ENCODE results near the gene NR2F1-AS1.

The NR2F1-AS1 gene

DNA sequence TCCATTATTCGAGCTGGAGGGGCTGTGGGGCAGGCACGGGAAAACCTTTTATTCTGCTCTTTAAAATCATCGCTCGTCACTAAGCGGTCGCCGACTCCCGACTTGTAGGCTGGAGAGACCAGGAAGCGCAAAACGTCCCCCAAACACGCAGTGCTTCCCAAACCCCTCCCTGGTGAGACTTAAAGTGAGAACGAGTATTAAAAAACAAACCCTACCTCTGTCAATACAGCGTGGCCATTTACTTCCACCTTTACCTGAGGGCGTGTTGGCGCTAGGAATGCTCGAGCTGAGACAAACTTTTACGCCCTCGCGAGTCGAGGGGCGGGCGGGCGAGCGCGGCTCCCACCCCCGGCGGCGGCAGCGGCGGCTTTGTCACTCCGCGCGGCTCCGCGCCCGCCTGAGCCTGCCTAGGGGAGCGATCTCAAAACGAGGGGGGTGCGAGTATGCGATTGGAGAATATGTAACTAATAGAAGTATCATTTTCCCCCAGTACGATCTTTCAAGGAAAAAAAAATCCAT is at the start of gene NR2F1-AS1:
NR2F1-AS1 (minus strand) TSS at position 293 of the 519 bp plus-strand sequence.
- DNase-seq (ENCODE audit: low read depth in 2 of 2), result no peak

DNA sequence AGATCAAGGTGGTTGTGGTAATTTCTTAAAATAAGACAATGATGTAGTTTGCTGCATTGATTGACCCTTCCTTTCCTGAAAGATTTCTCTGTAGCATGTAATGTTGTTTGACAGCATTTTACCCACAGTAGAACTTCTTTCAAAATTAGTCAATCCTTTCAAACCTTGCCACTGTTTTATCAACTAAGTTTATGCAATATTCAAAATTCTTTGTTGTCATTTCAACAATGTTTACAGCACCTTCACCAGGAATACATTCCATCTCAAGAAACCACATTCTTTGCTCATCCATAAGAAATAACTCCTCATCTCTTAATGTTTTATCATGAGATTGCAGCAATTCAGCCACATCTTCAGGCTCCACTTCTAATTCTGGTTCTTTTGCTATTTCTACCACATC is 45.8 kb upstream of the NR2F1-AS1 start:
- no peak for DNase-seq (ENCODE audit: low read depth in 2 of 2)

DNA sequence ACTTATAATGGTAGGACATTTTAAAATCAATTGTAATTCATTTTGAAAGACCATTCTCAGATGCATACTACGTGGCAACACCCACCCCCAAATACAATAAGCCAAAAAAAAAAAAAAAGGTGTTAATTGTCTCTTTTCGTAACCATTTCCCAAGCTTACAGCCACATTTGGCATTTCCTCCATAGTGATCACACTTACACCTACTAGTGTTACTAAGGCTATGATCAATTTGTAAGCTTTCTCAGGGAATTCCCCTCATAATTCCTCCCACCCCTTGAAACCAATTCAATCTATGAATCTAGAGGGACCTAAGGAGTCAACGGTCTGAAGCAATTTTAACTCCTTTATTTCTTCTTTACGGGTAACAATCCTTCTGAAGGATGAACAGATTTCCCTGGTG is 42.1 kb upstream of the NR2F1-AS1 start:
- no peak for DNase-seq (ENCODE audit: low read depth in 2 of 2)

DNA sequence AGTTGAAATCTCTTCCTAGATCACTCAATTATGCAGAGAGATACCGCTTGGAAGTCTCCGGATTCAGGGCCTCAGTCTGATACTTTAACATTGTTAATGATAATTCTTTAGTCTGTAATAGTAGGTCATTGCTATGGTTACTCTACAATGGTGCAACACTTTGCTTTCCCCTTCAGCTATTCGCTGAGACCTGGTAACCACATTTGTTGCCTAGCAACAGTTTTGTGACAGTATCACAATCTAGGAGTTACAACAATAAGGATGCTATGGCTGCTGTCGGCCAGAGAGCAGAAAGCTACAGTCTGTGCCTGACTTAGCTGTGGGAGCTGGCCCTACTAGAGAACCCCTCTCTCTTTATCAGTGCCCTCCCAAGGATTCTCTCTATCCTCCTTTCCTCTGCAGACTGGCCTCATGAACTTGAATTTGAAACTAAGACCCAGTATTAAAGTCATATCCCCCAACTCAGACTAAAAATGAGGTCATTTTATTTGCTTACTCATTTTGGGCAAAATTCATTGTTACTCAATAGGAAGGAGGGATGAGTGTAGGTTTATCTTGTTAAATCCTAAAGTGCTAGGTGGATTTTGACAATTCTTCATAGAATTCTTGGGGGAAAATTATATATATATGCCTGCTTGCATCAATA is 41.3 kb upstream of the NR2F1-AS1 start:
- no peak for DNase-seq (ENCODE audit: low read depth in 2 of 2)

DNA sequence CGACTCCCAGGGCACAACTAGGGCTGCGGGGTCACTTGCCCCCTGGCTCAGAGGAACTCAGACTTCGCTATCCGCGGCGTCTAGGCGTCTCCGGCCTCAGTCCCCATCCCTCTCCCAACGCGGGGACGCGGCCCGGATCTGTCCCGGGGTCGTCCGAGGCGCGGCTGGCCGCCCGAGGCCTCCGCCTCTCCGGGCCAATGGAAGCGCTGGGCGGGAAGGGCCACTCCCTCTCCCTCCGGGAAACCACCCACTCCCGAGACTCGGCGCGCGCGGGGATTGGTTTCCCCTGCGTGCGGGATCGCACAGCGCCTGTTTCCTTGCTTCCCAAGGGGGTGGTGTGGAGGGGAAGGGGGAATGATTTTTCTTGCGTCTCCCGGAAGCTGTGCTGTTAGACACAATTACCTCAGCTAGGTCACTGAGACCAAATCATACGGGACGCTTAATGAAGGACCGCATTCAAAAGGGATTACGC is 40.3 kb upstream of the NR2F1-AS1 start:
- DNase-seq (ENCODE audit: low read depth in 2 of 2), result no peak

DNA sequence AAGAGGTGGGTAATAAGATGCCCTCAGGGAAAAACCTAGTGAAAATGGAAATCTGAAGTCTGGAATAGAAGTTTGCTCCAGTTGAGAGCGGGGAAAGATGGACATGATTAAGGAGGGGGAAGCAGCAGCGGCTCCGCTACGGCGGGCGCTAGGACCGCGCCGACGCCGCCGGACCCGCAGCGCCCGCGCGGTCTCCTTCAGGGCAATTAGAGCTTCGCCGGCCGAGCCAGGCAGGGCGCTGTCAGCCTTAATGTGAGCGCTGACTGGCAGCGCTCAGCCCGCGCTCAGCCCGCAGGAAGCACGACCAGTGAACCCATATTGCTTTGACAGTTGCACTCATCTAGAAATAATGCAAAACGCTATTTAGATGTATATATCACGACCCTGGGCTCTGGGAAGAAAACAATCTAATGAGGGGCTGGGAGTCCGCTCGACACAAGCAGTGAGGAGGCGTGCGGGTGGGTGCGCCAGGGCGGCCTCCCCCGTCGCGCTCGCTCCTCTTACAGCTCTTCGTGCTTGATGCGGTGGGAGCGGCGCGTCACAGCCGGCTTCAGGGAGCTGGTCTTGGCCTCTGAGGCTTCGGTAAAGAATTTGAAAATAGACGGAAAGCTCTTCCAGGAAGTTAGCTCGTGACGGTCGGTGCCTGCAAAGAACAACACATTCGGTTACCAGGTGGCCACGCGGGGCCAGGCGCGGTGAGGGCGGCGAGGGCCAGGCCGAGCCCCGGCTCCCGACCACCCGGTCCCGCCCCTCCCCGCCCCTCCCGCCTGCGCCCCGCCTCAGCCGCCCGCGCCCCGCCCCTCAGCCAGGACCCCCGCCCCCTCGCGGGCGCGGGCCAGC is 39.7 kb upstream of the NR2F1-AS1 start:
- DNase-seq (ENCODE audit: low read depth in 2 of 2), result peak in 1 of 2 donors; percentile 22

DNA sequence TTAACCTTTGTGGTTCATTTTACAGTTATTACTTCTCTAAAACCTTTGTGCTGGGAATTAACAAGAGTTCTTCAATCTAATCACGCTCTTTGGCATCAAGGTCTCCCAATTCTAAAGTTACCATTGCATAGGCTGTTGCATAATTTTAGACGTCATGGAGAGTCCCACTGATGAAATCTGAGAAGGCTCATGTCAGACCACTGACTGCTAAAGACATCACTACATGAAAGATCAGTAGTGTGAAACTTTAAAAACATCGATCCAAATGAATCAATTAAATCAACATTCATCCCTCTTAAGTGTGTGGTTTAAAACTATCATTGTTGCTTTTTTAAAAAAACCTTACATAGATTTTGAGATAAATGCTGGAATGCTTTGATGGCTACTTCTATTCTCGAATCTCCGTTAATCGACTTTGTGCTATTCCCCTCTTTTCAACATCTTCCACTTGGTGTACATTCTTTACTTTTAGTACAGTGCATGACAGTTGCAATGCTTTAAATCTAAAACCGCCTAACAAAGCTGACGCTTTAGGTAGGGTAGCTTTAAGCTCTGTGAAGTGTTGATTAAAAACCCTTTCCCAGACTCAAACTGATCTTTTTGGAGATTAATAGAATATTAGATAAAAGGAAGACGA is 35.6 kb upstream of the NR2F1-AS1 start:
- no peak for DNase-seq (ENCODE audit: low read depth in 2 of 2)

DNA sequence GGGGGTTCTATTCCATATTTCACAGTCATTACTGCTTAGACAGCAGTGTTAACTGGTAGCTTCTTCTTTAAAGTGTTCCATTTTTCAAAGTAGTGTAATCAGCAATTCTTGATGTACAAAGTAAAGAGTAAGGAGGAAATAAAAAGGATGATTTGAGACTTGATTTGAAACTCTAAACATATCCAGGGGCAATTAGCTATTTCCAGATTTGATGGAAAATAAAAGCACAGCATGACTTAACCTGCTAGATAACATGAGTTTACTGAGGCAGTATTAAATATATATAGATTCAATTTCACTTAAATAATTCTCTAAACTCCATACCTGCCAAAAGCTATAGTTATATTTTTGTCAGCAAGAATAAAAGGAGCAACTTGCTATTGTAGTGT is 31.8 kb upstream of the NR2F1-AS1 start:
- DNase-seq (ENCODE audit: low read depth in 2 of 2), result no peak

DNA sequence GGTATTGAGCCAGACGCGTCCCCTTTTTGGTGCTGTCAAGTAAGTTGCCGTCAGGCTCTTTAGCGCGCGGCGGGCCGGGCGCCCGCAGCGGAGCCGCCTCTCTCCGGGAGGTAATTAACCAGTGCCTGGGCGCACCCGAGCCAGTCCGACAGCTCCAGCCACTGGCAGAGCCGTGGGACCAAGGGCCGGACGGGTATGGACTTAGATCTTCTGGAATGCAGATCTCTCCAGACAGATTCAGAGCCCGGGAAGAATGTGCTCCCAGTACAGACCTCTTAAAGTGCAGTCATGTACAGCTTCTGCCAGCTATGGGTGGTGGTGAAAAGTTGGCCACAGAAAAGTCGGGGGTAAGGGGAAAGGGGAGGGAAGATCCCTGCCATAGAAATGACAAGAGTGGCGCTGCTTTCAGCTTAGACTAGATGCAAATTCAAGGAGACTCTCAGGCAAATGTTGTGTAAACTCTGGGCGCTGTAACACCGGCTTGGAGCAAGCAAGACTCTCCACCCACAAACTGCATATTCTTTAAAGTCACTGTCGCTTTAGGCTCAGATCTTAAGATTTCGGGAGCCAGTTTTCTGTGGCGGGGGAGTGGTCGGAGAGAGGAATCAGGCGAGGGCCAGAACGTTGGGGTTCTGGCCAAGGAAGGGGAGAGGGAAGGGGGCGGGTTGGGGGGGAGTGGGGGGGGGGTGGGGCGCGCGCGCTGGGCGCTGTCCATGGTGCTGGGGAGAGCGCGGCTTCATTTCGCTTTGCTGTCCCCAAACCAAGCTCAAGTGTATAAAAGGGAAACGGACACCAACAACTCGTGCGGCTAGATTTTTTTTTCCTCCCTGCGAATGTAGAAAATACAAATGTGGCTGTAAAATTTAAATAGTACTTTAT is 31.2 kb upstream of the NR2F1-AS1 start:
- no peak for DNase-seq (ENCODE audit: low read depth in 2 of 2)

DNA sequence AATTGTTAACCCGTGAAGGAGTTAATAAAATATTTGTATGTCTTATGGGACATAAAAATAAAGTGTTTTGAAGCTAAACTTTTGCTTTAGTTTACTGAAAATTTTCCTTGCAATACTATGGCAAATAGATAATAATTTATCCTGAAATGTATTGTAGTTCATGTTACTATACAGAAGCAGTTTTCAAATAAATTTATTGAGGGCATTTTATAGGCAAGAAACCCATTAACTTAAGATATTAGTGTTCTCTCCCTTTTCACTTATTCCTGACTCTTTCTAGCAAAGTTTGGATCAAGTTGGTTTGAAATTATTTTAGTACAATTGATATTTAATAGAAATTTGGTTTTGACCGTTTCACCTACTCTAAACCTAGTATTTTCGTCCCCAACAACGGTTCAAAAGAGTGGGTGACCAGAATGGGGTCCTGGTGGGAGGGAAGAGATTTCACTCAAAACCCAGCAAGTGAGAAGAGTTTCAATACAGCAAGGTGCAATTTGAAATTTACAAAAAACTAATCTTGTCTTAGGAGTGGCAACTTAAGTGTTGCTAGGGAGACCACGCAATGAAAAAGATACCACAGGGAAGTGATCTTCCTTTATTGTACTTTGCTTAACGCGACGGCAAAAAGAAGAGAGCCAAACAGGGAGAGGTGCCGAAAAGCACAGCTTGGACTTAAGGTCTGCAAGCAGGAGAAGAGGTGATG is 30.4 kb upstream of the NR2F1-AS1 start:
- DNase-seq (ENCODE audit: low read depth in 2 of 2), result no peak

DNA sequence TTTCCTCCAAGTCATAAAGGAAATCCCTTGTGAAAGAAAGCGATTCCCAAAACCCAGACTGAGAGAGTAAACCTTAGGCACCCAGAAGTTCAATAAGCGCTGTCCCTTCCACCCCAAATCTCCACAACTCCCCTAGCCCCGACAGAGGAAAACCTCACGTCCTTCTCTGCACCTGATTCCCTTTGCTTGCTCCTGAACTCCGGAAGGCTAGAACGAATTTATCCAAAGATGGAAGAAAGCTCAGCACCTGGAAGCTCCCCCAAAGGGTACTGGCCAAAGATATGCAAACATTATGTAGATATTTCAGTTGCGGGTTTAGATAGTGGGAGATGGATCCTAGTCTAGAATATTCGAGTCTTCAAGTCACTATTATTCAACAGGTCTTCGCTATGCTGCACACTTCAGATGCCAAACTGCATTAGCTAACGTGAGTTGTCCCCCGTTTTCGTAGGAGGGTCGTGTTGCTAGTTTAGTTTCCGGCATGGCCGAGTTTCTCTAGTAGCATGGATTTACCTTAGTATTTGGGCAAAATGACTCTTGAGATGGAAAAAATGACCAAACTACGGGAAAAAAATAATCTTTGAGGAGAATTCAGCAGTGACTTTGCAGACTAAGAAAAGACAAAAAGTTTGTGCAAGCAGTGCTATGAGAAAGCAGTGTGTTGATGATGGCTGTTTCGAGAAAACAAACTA is 29.7 kb upstream of the NR2F1-AS1 start:
- DNase-seq (ENCODE audit: low read depth in 2 of 2), result no peak

DNA sequence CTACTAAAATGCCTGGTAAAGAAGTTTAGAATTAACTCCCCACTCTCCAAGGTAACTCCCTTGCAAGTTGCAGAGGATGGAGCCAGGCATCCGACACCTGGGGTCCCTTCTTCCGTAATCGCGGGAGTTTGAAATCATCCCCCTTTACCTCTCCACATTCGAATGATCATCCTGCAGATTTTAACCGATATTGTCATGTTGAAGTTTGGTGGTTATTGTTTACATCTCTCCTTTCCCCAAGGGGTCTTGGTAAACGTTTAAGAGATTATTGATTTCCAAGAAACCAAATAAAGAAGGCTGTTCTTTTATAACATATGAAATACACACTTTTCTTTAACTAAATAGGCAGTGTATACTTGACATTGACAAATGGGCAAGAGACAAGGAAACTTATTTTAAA is 28.7 kb upstream of the NR2F1-AS1 start:
- no peak for DNase-seq (ENCODE audit: low read depth in 2 of 2)

DNA sequence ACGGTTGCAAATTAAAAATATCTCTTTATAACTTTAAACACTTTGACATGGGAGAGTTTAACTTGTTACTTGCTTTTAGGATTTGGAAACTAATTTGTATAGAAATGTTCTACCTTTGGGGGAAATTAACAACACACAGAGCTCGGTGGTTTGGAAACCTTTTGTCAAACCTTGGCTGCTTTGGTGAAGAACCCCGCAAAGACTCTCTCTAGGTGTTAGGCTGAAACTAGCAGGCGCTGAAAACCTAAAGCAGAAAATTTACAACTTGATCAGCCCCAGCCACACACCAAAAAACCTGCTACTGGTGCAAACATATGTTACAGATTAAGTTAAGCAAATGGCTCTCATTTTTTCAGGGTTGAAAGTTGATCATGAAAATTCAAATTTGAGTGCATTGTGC is 27.8 kb upstream of the NR2F1-AS1 start:
- DNase-seq (ENCODE audit: low read depth in 2 of 2), result no peak

DNA sequence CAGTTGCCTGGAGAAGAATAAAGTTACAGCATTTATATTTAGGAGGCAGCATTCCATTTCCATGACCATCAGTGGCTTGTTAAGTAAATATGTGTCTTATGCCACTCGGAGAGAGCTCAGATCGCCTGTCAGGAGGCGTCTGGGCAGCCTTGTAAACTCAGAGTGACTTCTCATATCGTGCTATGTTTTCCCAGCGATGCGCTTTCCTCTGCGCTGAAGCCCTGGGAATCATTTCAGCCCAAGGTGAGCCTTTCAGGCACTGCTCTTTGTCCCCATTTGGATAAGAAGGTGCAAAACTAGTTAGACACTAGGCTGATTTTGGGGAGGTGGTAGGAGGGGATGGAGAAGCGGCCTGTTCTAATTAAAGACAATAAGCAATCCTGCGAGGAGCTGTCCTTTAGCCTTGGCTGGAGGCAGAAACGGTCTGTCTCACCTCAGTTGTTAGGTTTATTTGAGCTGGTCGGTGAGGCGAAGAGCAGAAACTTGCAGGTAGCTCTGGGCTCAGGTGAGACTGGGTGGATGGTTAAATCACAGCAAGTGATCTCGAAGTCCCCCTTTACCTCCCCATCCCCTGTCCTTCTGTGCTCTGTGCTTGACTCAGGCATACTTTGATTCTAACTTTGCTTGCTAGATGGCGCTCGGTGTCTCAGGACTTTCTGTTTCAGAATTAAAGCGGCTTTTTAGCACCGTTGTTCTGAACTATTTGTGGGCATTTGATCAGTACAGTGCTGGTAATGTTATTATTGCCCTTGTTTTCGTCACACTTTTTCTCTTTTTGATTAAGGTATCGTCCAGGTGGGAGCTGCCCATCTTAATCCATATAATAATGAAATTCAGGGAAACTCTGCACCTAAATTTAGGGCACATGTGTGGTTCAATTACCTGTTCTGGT is 26.6 kb upstream of the NR2F1-AS1 start:
- no peak for DNase-seq (ENCODE audit: low read depth in 2 of 2)

DNA sequence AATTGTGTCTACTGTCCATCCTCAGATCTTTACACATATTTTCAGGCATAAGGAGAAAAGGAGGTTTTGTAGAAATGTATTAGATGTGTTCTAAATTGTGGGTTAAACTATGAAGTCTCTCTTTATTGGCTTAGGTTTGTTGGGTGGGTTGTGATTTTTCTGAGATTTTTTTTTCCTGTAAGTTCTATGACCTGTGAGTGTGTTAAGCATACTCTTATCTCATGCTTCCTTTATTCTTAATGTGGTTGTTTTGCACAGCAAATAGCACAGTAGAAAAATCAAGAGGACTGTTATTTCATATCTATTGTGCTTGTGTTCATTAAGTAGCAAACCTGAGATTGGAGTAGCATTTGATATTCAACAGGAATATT is 25.3 kb upstream of the NR2F1-AS1 start:
- no peak for DNase-seq (ENCODE audit: low read depth in 2 of 2)

DNA sequence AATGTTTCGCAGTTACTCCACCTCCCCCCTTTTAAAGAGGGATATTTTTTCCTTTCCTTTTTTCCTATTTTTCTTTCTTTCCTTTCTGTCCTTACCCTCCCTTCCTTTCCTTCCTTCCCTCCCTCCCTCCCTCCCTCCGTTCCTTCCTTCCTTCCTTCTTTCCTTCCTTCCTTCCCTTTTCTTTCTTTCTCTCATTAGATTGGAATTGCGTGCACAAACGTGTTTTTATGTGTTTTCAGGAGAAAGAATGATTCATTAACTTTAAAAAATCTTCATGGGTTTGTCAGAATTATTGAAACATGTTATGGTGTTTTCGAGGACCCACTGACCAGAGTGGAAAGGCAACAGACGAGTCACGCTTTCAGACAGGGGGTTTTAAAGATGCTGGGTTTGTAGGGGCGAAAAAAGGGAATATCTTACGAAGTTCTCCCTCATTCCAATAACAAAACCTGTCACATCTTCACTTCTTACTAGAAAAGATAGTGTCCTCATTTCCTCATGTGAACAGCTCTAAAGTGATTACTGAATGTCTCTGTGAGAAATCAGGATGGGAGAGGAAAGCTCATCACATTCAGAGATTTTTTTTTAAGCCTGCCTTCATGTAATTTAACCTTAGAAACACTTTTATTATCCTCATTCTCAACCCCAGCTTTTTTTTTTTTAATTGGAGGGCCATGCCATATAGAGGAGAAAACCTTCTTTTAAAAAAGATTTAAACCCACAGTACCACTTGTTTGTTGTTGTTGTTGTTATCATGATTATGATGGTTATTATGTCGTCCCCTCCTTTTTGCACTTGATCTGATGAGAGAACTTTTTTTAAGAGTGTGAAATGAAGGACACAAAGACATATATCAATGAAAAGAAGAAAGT is 23.9 kb upstream of the NR2F1-AS1 start:
- no peak for DNase-seq (ENCODE audit: low read depth in 2 of 2)

DNA sequence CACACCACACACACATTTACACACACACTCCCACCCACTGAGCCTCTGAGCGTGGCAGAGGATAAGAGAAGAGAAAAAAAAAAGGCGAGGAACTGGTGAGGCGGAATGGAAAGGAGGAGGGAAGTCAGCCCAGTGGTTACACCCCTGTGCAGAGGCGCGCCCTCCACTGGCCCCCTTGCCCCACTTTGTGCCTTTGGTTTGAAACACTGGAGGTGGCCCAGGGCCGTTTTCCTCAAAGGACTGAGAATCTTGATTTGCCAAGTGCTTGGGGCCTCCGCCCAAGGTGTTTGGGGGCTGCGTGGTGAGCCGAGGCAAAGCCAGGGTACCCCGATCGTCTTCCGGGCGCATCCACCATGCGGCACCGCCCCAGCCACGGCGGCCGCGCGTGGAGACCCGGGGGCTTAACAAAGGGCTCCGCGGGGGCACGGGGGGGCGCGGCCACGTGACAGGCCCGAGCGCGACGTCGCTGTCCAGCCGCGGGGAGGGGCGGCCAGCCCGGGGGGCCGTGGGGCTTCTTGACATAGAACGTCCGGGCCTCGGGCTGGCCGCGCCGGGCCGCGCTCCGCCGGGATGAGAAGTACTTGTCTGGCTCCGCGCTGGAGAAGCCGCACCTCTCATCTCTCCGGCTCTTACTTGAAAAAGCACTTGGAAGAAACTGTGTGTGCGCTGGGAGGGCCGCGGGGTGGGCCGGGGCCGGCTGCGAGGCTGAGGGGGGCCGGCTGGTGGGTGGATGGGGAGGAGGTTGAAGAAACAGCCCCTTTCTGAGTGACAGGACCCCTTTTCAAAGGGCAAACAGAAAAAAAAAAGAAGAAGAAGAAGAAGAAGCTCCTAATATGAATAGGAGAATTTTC is 23.0 kb upstream of the NR2F1-AS1 start:
- no peak for DNase-seq (ENCODE audit: low read depth in 2 of 2)

All from stimulated activated CD8-positive, alpha-beta memory T cell treated with anti-CD3 and anti-CD28 coated beads, Interleukin-2, amount 100 ng/mL, for 1 hour (primary cell).